SH-SY5Y (cell line): ENCODE results near the gene ZKSCAN5.

ENCODE experiments used
- GATA2 ChIP-seq: IDR thresholded peaks from 2 replicates; pipeline ENCODE4 v1.6.1; 2011; ENCODE audit warnings: mild to moderate bottlenecking, low read depth, low read length
- GATA3 ChIP-seq: IDR thresholded peaks from 2 replicates; pipeline ENCODE4 v1.6.1; 2011; ENCODE audit warnings: low read depth, mild to moderate bottlenecking, low read length, moderate library complexity

DNA sequence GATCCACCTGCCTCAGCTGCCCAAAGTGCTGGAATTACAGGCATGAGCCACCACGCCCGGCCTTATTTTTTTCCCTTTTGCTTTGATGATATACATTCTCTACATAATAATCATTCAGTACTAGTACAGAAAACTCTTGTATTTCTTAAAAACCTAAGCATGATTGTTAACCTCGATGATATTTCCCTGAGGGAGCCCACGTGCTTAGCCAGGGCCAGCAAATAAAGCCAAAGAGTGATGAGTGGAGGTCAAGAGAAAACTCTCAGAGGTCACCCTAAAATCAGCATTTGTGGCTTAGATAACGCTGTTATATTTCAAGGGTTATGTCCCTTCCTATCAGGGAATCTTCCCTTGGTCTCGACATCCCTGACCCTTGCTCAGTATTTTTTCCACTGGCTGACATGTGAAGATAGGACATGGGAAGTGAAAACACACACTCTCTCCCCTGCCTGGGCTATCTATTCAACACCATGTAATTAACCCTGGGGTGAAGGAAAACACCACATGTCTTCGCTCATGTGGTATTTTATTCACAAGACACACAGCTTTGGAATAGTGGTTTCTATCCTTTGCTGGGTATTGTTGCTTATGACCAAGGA lies 34.9 kb downstream of the ZKSCAN5 start:
- TF ChIP-seq GATA2 (no peak), GATA3 (no peak)
